COR-L47 (cell line): ENCODE measurements around the gene CACNA2D3.
A peak's percentile ranks its signal among the peaks of the same experiment; 100 is the strongest.

Experiments
- DNase-seq: peaks from one replicate; lab custom pipeline; 2025; lab: John Stamatoyannopoulos, UW

CACNA2D3 gene

GRCh38 chr3:54374214-54374852 is 252.0 kb downstream of the CACNA2D3 start:
- no peak for DNase-seq

- no peak for DNase-seq
Observed at GRCh38 chr3:54376142-54376807, 253.9 kb downstream of the CACNA2D3 start.

GRCh38 chr3:54376939-54377578 is 254.7 kb downstream of the CACNA2D3 start:
- no peak for DNase-seq

- no peak for DNase-seq
Observed at GRCh38 chr3:54378184-54378583, 255.8 kb downstream of the CACNA2D3 start.

- DNase-seq = no peak
Observed at GRCh38 chr3:54384279-54384678, 261.9 kb downstream of the CACNA2D3 start.

- DNase-seq = no peak
Observed at GRCh38 chr3:54390582-54390981, 268.2 kb downstream of the CACNA2D3 start.

- no peak for DNase-seq
Observed at GRCh38 chr3:54393150-54393549, 270.8 kb downstream of the CACNA2D3 start.

GRCh38 chr3:54408328-54408727 is 286.0 kb downstream of the CACNA2D3 start:
- DNase-seq = no peak

- peak; percentile 63 for DNase-seq
Observed at GRCh38 chr3:54421943-54422342, 299.6 kb downstream of the CACNA2D3 start.

- peak; percentile 40 for DNase-seq
Observed at GRCh38 chr3:54424292-54424691, 301.9 kb downstream of the CACNA2D3 start.

- no peak for DNase-seq
Observed at GRCh38 chr3:54426381-54426780, 304.0 kb downstream of the CACNA2D3 start.

GRCh38 chr3:54427501-54427900 is 305.1 kb downstream of the CACNA2D3 start:
- peak; percentile 39 for DNase-seq

GRCh38 chr3:54427941-54428871 is 305.9 kb downstream of the CACNA2D3 start:
- DNase-seq = peak; percentile 70

GRCh38 chr3:54432975-54433374 is 310.6 kb downstream of the CACNA2D3 start:
- DNase-seq = no peak

GRCh38 chr3:54433846-54434245 is 311.5 kb downstream of the CACNA2D3 start:
- peak; percentile 14 for DNase-seq

- no peak for DNase-seq
Observed at GRCh38 chr3:54434756-54435155, 312.4 kb downstream of the CACNA2D3 start.

- DNase-seq = no peak
Observed at GRCh38 chr3:54437271-54437670, 314.9 kb downstream of the CACNA2D3 start.

- no peak for DNase-seq
Observed at GRCh38 chr3:54443561-54444161, 321.3 kb downstream of the CACNA2D3 start.

GRCh38 chr3:54445630-54446029 is 323.3 kb downstream of the CACNA2D3 start:
- no peak for DNase-seq

- no peak for DNase-seq
Observed at GRCh38 chr3:54447427-54447826, 325.1 kb downstream of the CACNA2D3 start.

GRCh38 chr3:54454806-54455205 is 332.5 kb downstream of the CACNA2D3 start:
- no peak for DNase-seq

GRCh38 chr3:54458357-54458756 is 336.0 kb downstream of the CACNA2D3 start:
- DNase-seq = no peak
